Neural cell (in vitro differentiated cells): ENCODE data around the gene ADAMTS19.
"Not testable (repeated sequence)": the region's sequence is repeated elsewhere in the genome, so short reads cannot be mapped to it uniquely, and the experiment has no call there.

Experiments
- REST ChIP-seq: IDR thresholded peaks from 2 replicates; pipeline ENCODE4 v1.6.1; 2012; ENCODE audit warnings: borderline replicate concordance
- SMC3 ChIP-seq: fragments of 450-650 bp; conservative IDR thresholded peaks from 2 replicates; pipeline ENCODE4 v1.6.1; 2014; ENCODE audit warnings: antibody characterized with exemption, mild to moderate bottlenecking, moderate library complexity; ENCODE audit not compliant: poor library complexity

GRCh38 chr5:129428636-129429035, 31.5 kb upstream of the ADAMTS19 start:
- TF ChIP-seq SMC3, REST: not testable (repeated sequence)
